Mucosa of rectum (tissue), 2 donors: ENCODE results near the gene CARD19.

Experiments used
- H3K27ac ChIP-seq, 2 donors: one replicate each; pipeline ENCODE4 v1.7.0; 2013; ENCODE audit warnings: inconsistent platforms in 2 of 2, low read depth in 2 of 2, low read length in 2 of 2
- H3K27me3 ChIP-seq, 2 donors: one replicate each; pipeline ENCODE4 v1.7.0; 2013; ENCODE audit warnings: low read length in 2 of 2; ENCODE audit not compliant: control insufficient read depth in 2 of 2, insufficient read depth in 2 of 2
- H3K36me3 ChIP-seq, 2 donors: one replicate each; pipeline ENCODE4 v1.7.0; 2013; ENCODE audit warnings: low read length in 2 of 2; ENCODE audit not compliant: control insufficient read depth in 2 of 2, insufficient read depth in 2 of 2
- H3K4me1 ChIP-seq, 2 donors: one replicate each; pipeline ENCODE4 v1.7.0; 2013; ENCODE audit warnings: low read length in 2 of 2, mild to moderate bottlenecking in 1 of 2; ENCODE audit not compliant: control insufficient read depth in 2 of 2, insufficient read depth in 2 of 2
- H3K4me3 ChIP-seq, 2 donors: one replicate each; pipeline ENCODE4 v1.7.0; 2013; ENCODE audit warnings: low read length in 2 of 2
- H3K9ac ChIP-seq, 2 donors: one replicate each; pipeline ENCODE4 v1.7.0; 2013; ENCODE audit warnings: low read length in 2 of 2, low read depth in 1 of 2, mild to moderate bottlenecking in 1 of 2
- H3K9me3 ChIP-seq, 2 donors: one replicate each; pipeline ENCODE4 v1.7.0; 2013; ENCODE audit warnings: low read length in 2 of 2; ENCODE audit not compliant: control insufficient read depth in 2 of 2
- donor health status: healthy.
- donor health status: Normal muscosa, but diverticular disease.

CARD19 gene

DNA sequence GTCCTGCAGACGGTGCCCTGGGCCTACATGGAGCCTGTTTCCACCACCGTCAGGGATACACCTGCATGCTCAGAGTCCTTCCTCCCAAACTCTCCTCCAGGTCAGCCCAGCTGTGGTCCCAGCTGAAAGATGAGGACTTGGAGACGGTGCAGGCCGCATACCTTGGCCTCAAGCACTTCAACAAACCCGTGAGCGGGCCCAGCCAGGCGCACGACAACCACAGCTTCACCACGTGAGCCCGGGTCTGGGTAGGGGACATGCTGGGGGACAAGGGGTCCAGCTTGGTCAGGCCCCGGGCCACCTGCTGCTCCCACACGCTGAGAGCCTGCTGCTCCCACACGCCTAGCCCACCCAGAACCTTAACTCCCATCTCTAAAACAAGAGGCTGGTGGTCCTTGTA lies 16.6 kb upstream of the CARD19 start:
- H3K36me3 ChIP-seq, result peaks cover 0 to 2% of the 10 kb centered on the region in 2 donors
- H3K4me1 ChIP-seq, result no peaks in the 10 kb centered on the region
- no peaks in the 10 kb centered on the region for H3K27me3 ChIP-seq
- H3K27ac ChIP-seq, result no peak overlapping the region
- no peak overlapping the region for H3K4me3 ChIP-seq
- H3K9ac ChIP-seq, result no peak overlapping the region
- H3K9me3 ChIP-seq, result no peaks in the 10 kb centered on the region

DNA sequence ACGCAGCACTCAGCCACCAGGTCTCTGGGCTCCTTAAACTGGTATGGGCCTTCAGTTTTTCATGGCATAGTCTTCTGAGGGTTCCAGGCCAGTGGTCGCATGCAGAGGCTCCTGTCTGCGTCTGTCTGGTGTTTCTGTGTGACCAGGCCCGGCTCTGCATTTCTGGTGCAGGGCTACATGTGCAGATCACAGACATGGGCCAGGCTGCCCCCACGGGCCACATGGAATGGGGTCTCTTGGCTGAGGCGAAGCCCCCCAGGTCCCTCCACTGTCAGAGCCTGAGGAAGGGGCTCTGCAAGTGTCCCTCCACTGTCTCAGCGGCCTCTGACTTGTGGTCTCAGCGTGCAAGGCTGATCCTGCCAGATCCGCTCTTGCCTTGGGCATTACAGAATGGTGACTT lies 15.6 kb upstream of the CARD19 start:
- Histone ChIP-seq H3K27me3 (no peaks in the 10 kb centered on the region), H3K4me3 (no peak overlapping the region), H3K36me3 (peaks cover 0 to 3% of the 10 kb centered on the region in 2 donors), H3K27ac (no peak overlapping the region), H3K9ac (no peak overlapping the region), H3K9me3 (no peaks in the 10 kb centered on the region), H3K4me1 (no peaks in the 10 kb centered on the region)

- Histone ChIP-seq H3K4me1 (no peaks in the 10 kb centered on the region), H3K9me3 (no peaks in the 10 kb centered on the region), H3K27me3 (no peaks in the 10 kb centered on the region), H3K4me3 (no peak overlapping the region), H3K27ac (no peak overlapping the region), H3K36me3 (peaks cover 0 to 8% of the 10 kb centered on the region in 2 donors), H3K9ac (no peak overlapping the region)
Measured at GRCh38 chr9:93081081-93081529, 14.9 kb upstream of the CARD19 start.

GRCh38 chr9:93081931-93082330 lies 14.1 kb upstream of the CARD19 start:
- no peaks in the 10 kb centered on the region for H3K9me3 ChIP-seq
- peaks cover 0 to 6% of the 10 kb centered on the region in 2 donors for H3K4me1 ChIP-seq
- no peak overlapping the region for H3K27ac ChIP-seq

DNA sequence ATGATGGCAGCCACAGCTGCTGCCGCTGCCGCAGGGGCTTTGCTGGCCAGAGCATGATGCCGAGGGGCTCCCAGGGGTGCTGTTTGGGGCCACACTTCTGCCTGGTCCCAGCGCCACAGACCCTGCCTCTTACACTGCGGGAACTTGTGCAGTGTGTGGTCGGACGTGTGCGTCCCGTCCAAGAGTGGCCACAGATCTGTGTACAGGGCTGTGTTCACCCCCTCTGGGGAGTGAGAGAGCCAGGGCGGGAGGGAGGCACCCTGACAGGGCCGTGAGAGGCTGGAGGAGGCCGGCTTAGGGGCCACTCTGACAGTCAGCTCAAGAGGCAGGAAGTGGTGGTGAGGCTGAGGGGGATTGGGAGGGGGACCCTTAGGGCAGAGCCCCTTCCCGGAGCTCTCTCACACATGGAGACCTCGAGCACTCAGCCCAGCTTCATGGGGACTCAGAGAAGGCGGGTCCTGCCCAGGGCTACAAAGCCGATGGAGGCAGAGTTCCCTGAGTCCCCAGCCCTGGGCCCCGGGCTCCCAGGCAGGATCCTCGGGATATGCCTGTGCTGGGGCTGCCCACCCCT lies 13.1 kb upstream of the CARD19 start:
- Histone ChIP-seq H3K9me3 (no peaks in the 10 kb centered on the region), H3K36me3 (peaks cover 0 to 10% of the 10 kb centered on the region in 2 donors), H3K4me1 (peaks cover 0 to 7% of the 10 kb centered on the region in 2 donors), H3K27ac (no peak overlapping the region), H3K4me3 (no peak overlapping the region), H3K27me3 (no peaks in the 10 kb centered on the region), H3K9ac (no peak overlapping the region)

More at GRCh38 chr9:93081931-93082330, 14.1 kb upstream of the CARD19 start:
- H3K36me3 ChIP-seq, result peaks cover 0 to 10% of the 10 kb centered on the region in 2 donors
- H3K9ac ChIP-seq, result no peak overlapping the region
- no peak overlapping the region for H3K4me3 ChIP-seq
- no peaks in the 10 kb centered on the region for H3K27me3 ChIP-seq

DNA sequence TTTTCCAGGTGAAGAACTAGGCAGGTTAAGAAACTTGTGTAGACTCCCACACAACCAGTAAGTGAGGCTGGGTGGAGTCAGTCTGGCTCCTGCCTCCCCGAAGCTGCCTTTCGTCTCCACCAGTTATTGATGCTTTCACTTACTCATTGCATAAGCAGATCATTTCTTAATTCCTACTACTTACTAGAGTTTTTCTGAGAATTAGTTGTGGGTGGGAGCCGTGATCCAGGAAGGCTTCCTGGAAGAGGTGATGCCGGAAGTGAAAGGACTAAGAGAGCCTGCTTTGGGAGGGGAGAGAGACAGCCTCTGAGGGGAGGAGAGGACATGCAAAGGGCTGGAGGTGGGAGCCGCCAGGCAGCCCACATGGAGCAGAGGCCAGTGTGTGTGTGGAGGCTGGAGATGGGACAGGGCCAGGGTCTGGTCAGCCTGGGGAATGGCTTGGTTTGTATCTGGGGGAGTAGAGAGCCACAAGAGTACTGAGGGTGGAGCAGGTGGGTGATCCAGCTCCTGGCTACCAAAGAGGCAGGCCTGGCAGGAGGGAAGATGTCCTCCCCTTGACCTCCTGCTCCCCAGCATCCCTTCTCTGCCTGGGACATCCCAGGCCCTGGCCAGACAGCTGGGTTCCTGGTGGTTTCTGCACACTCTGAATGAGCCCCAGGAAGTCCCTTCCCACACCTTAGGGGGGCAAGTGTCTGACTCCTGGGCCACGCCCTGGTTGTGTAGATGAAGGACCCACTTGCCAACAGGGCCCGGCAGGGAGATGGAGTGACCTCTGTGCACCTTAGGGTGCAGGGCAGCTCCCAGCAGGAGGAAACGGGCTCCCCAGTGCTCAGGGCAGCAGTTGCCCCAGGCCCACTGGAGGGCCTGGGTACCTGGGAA lies 12.2 kb upstream of the CARD19 start:
- Histone ChIP-seq H3K27ac (no peak overlapping the region), H3K4me1 (peaks cover 0 to 7% of the 10 kb centered on the region in 2 donors), H3K4me3 (no peak overlapping the region), H3K9me3 (no peaks in the 10 kb centered on the region), H3K27me3 (no peaks in the 10 kb centered on the region), H3K9ac (no peak overlapping the region), H3K36me3 (peaks cover 0 to 10% of the 10 kb centered on the region in 2 donors)

- H3K36me3 ChIP-seq, result peaks cover 0 to 10% of the 10 kb centered on the region in 2 donors
Measured at GRCh38 chr9:93084471-93084881, 11.5 kb upstream of the CARD19 start.

GRCh38 chr9:93085676-93086075 lies 10.3 kb upstream of the CARD19 start:
- no peak overlapping the region for H3K4me3 ChIP-seq
- H3K27ac ChIP-seq, result no peak overlapping the region
- H3K9ac ChIP-seq, result no peak overlapping the region
- no peaks in the 10 kb centered on the region for H3K9me3 ChIP-seq
- peaks cover 0 to 7% of the 10 kb centered on the region in 2 donors for H3K4me1 ChIP-seq
- peaks cover 0 to 10% of the 10 kb centered on the region in 2 donors for H3K36me3 ChIP-seq
- no peaks in the 10 kb centered on the region for H3K27me3 ChIP-seq

More at GRCh38 chr9:93084471-93084881, 11.5 kb upstream of the CARD19 start:
- Histone ChIP-seq H3K27ac (no peak overlapping the region), H3K9me3 (no peaks in the 10 kb centered on the region), H3K4me1 (peaks cover 0 to 7% of the 10 kb centered on the region in 2 donors), H3K27me3 (no peaks in the 10 kb centered on the region), H3K4me3 (no peak overlapping the region), H3K9ac (no peak overlapping the region)

- H3K4me3 ChIP-seq, result no peak overlapping the region
- H3K36me3 ChIP-seq, result peaks cover 0 to 8% of the 10 kb centered on the region in 2 donors
- H3K27ac ChIP-seq, result peak overlapping the region; percentile 52 to 55
- H3K9me3 ChIP-seq, result no peaks in the 10 kb centered on the region
- H3K27me3 ChIP-seq, result no peaks in the 10 kb centered on the region
- H3K4me1 ChIP-seq, result peaks cover 0 to 7% of the 10 kb centered on the region in 2 donors
- no peak overlapping the region for H3K9ac ChIP-seq
Measured at GRCh38 chr9:93086447-93087224, 9.4 kb upstream of the CARD19 start.
